HuH-7.5 (cell line): ENCODE results near the gene COPG1.

Experiments
- DNase-seq: peaks from one replicate; pipeline ENCODE4 v3.0.0; 2011; ENCODE audit warnings: low spot score

The COPG1 gene

GRCh38 chr3:129280183-129280582 lies 30.8 kb downstream of the COPG1 start:
- DNase-seq, result no peak

DNA sequence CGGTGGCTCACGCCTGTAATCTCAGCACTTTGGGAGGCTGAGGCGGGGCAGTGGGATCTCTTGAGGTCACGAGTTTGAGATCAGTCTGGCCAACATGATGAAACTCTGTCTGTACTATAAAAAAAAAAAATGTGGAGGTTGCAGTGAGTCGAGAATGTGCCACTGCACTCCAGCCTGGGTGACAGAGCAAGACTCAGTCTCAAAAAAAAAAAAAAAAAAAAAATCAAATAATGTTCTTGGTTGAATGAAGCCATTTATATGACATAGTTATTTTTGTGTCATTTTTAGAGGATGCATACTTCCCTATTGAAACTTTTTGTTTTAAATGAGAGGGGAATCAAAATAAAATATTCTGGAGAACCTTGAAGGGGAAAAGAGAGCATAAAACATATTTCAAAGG lies 32.3 kb downstream of the COPG1 start:
- no peak for DNase-seq

GRCh38 chr3:129282727-129283327 lies 33.4 kb downstream of the COPG1 start:
- DNase-seq, result no peak

- no peak for DNase-seq
Measured at GRCh38 chr3:129286081-129286480, 36.7 kb downstream of the COPG1 start.

DNA sequence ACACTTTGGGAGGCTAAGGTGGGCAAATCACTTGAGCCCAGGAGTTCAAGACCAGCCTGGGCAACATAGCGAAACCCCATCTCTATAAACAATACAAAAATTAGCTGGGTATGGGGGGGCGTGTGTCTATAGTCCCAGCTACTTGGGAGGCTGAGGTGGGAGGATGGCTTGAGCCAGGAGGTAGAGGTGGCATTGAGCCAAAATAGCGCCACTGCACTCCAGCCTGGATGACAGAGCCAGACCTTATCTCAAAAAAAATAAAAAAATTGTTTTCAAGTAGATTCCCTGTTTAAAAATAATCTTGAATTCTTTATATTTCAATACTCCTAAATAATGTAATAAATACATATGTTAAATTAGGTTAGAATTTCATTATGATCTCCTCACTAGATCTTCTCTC lies 39.0 kb downstream of the COPG1 start:
- DNase-seq, result no peak

- no peak for DNase-seq
Measured at GRCh38 chr3:129289201-129289921, 40.0 kb downstream of the COPG1 start.

- DNase-seq, result no peak
Measured at GRCh38 chr3:129291236-129291886, 42.0 kb downstream of the COPG1 start.

DNA sequence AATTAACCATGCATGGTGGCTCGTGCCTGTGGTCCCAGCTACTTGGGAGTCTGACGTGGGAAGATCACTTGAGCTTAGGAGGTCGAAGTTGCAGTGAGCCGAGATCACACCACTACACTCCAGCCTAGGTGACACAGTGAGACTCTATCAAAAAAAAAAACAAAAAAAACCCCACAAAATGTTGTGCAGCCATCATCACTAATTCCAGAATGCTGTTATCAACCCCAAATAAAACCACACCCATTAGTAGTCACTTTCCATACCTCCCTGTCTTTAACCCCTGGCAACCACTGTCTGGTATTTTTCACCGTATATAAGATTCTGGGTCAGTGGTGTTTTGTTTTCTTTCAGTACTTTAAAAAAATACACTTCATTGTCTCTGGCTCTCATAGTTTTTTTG lies 45.9 kb downstream of the COPG1 start:
- DNase-seq, result no peak

DNA sequence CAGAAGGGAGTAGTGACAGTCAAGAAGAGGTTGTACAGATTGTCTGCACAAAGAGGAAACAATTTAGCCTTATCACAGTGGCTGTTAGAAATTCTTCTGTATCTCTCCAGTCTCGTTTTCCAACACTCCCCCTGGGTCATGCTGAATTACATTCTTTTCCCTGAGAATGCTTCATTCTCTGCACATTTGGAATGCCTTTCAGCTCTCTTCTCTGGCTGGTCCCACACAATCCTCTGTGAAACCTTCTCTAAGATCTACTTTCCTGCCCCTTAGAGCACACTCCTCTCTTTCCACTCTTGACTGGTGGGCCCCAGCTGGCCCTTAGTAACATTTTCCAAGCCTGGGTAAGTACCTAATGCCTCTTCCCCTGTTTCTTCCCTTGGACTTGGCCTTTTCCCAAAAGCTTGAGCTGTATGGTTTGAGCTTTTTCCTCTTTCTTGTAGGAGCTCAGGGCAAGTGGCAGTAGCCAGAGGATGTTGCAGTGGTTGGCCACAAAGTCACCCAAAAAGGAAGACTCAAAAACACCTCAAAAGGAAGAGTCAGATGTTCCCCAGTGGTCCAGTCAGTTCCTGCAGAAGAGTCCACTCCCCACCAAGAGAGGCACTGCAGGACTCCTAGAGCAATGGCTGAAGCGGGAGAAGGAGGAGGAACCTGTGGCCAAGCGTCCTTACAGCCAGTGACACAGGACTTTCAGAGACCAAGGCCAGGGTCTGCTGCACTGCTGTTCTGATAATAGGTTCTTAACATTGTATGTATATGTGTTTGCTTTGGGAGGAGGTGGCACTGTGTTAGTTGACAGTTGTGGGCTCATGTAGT lies 54.9 kb downstream of the COPG1 start:
- no peak for DNase-seq

DNA sequence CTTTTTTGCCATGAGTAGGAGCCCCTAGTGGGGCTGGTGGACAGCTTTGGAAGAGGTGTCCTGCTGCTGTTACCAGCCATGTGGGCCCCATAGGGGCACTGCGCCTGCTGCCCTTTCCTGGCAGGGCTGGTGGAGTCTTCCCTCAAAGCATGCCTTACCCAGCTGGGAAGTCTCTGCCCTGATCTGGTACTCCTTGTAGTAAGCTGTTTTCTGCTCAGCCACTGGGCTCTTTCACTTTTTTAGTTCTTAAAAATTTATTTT lies 55.5 kb downstream of the COPG1 start:
- no peak for DNase-seq

- DNase-seq, result no peak
Measured at GRCh38 chr3:129305592-129306091, 56.2 kb downstream of the COPG1 start.

- no peak for DNase-seq
Measured at GRCh38 chr3:129308636-129309035, 59.2 kb downstream of the COPG1 start.

DNA sequence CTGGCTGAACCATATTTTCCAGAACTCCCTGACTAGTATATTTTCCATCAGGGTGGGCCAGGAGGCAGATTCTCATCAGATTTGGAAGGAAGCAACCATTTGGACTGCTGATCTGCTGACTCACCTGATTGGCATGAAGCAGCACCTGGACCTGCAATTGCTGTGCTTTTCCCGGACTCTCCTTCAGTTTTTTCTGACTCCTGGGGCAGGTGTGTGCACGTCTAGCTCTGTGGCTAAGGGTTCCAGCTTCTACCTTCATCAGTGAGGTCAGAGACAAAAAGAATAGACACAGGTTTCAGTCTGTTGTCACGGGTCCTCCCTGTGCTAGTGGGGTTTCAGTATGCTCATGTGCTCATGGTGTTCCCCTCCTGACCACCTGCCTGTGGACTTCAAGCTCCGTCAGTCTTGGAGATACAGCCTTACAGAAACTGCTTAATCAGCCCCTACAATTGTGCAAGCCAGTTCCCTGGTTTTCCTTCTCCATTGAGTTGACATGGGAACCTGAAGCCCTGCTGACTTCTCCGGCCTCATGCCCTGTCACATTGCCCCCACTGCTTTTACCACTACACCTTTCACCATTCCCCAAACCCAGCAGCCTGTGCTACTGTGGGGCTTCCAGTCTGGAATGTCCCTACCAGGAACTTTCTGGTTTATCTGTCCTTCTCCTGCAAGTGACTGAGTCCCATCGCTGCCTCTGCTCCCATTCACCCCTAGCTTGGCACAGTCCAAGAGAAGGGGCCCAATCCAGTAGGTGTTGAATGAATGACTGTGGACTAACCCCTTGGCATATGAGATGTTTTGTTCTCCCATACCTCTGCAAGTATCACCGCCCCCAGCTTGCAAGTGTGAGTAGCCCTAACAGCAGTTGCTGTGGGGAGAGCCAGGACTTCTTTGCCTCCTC lies 61.0 kb downstream of the COPG1 start:
- DNase-seq, result no peak

DNA sequence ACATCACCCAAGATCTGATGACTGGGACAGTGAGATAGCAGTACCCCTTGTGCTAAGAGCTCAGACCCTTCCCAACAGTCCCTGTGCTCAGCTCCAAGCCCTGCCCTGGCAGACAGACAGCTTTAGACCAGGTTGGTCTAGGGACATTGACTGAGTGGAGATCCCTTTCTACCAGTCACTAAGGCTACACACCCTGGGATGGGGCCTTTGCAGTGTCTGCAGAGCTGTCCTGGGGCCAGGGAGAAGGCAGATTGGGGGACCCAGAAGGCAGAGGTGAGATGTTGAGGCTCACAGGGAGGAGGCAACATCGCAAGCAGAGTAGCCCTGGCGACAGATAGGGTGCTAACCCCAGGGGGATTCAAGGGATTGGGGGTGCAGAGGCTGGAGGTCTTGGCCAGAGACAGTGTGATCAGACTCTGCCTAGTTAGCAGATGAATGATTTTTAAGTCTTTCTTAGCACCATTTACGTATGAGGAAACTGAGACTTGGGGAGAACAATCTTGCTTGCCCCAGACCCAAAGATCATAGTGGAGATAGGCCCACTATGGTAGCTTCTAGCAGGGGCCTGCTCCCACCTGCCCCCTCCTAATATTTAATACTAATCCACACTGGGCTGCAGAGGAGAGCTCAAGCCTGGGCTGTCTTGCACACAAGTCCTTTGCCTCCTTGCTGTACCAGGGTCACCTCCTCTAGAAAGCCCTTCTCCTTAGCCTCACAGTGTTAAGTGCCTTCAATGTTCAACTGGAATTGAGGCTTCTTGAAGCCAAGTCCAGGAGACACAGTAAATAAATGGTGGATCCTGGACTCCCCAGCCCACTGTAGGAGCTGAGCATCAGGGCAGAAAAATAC lies 61.9 kb downstream of the COPG1 start:
- no peak for DNase-seq

DNA sequence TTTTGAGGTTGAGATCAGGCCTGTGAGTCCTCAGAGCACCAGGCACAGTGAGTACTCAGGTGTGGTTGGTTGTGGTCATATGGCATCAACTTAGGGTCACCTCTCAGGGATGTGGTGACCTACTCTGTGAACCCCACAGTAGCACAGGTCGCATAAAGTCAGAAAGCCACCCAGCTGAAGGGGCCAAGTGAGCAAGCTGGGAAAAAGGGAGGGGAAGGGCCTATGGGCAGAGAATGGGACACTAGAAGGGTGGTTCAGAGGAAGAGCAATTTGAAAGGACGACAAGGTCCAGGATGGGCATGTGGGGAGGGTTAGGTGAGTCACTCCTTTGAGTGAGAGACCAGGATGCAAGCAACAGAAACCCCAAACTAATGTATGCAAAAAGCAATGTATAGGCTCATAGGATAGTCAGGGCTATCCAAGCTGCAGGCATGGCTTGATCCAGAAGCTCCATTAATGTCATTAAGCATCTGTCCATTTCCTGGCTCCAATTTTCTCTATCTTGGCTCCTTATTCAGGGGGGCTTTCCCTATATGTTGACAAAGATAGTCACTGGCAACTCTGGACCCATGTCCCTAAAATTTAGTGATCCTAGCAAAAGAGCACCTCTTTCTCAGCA lies 62.7 kb downstream of the COPG1 start:
- no peak for DNase-seq

GRCh38 chr3:129312671-129313414 lies 63.4 kb downstream of the COPG1 start:
- DNase-seq, result no peak

DNA sequence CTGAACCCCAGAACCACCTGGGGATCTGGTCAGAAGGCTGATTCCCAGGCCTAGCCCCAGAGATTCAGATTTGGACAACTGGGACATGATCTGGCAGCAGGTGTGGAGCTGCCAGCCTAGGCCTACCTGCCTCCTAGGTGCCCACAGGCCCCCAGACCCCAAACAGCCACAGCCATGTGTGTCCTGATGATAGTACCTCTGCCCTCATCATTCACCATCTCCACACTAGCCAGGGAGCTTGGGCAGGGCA lies 63.9 kb downstream of the COPG1 start:
- no peak for DNase-seq

GRCh38 chr3:129313665-129314385 lies 64.4 kb downstream of the COPG1 start:
- DNase-seq, result peak; percentile 40
